ENCODE measurements around the gene RHBDD2.
"Not testable (repeated sequence)": the region's sequence is repeated elsewhere in the genome, so short reads cannot be mapped to it uniquely, and the experiment has no call there.

The RHBDD2 gene

GRCh38 chr7:75878769-75879611 is at the start of gene RHBDD2:
RHBDD2 (plus strand) TSS chr7:75879034; CDS start chr7:75879083, 49 bp downstream.
- peak; percentile 97 for DNase-seq

GRCh38 chr7:75829656-75830055 is 49.2 kb upstream of the RHBDD2 start:
- DNase-seq = not testable (repeated sequence)

GRCh38 chr7:75830978-75831377 is 47.9 kb upstream of the RHBDD2 start:
- DNase-seq = no peak

- not testable (repeated sequence) for DNase-seq
These were observed 45.2 kb upstream of the RHBDD2 start for GRCh38 chr7:75833662-75834061.

GRCh38 chr7:75835688-75836285 is 43.0 kb upstream of the RHBDD2 start:
- DNase-seq = no peak

GRCh38 chr7:75836798-75837197 is 42.0 kb upstream of the RHBDD2 start:
- no peak for DNase-seq

GRCh38 chr7:75838281-75838930 is 40.4 kb upstream of the RHBDD2 start:
- DNase-seq = not testable (repeated sequence)

- no peak for DNase-seq
These were observed 38.8 kb upstream of the RHBDD2 start for GRCh38 chr7:75840029-75840428.

GRCh38 chr7:75842836-75843446 is 35.9 kb upstream of the RHBDD2 start:
- DNase-seq = peak; percentile 14

GRCh38 chr7:75843613-75844116 is 35.2 kb upstream of the RHBDD2 start:
- no peak for DNase-seq

GRCh38 chr7:75844158-75844557 is 34.7 kb upstream of the RHBDD2 start:
- DNase-seq = no peak

- not testable (repeated sequence) for DNase-seq
These were observed 33.7 kb upstream of the RHBDD2 start for GRCh38 chr7:75845132-75845531.

GRCh38 chr7:75847707-75848106 is 31.1 kb upstream of the RHBDD2 start:
- no peak for DNase-seq

- no peak for DNase-seq
These were observed 29.3 kb upstream of the RHBDD2 start for GRCh38 chr7:75849573-75849972.

GRCh38 chr7:75850235-75850634 is 28.6 kb upstream of the RHBDD2 start:
- DNase-seq = no peak

- DNase-seq = no peak
These were observed 24.6 kb upstream of the RHBDD2 start for GRCh38 chr7:75854233-75854632.

- not testable (repeated sequence) for DNase-seq
These were observed 24.0 kb upstream of the RHBDD2 start for GRCh38 chr7:75854813-75855345.

GRCh38 chr7:75856536-75856935 is 22.3 kb upstream of the RHBDD2 start:
- no peak for DNase-seq

GRCh38 chr7:75858410-75858809 is 20.4 kb upstream of the RHBDD2 start:
- no peak for DNase-seq

- no peak for DNase-seq
These were observed 17.2 kb upstream of the RHBDD2 start for GRCh38 chr7:75861636-75862035.

GRCh38 chr7:75864251-75864650 is 14.6 kb upstream of the RHBDD2 start:
- DNase-seq = not testable (repeated sequence)

GRCh38 chr7:75866114-75866488 is 12.7 kb upstream of the RHBDD2 start:
- no peak for DNase-seq
